OCI-LY7 (cell line): ENCODE data around the gene ZMYND15. TPM values are rescaled to one million over a fixed set of nuclear protein-coding genes. Genes with fewer than 3 reads are reported as not detected.

Source experiments
- BruUV-seq: library from RNA; stranded (reverse); fragments of 400-500 nt; replicated peaks from 2 replicates; lab custom pipeline; 2021; lab: Mats Ljungman, UMichigan
- CTCF ChIA-PET: fragments of 300-600 bp; sonication (Branson Sonifier 250); formaldehyde crosslinking; loops from one replicate; lab custom pipeline; 2022; ENCODE audit warnings: antibody characterized with exemption; ENCODE audit not compliant: unreplicated experiment; lab: Charles Lee
- POLR2A ChIA-PET: fragments of 300-600 bp; sonication (Branson Sonifier 250); formaldehyde crosslinking; loops from one replicate; lab custom pipeline; 2022; ENCODE audit warnings: antibody characterized with exemption; lab: Charles Lee
- DNase-seq: peaks from one replicate; pipeline ENCODE4 v3.0.0-alpha.2; 2015; ENCODE audit warnings: low spot score
- H2AFZ ChIP-seq: fragments of 200-600 bp; sonication (generic), shearing (Covaris generic); 2 replicates; pipeline ENCODE4 v1.6.1; 2014; ENCODE audit warnings: mild to moderate bottlenecking, antibody characterized with exemption, low read length, moderate library complexity
- H3K27ac ChIP-seq: fragments of 200-600 bp; sonication (generic); 2 replicates; pipeline ENCODE4 v1.5.1; 2014; ENCODE audit warnings: mixed run types, low read depth, mild to moderate bottlenecking, moderate library complexity, low read length, inconsistent platforms; ENCODE audit not compliant: poor library complexity, severe bottlenecking
- H3K36me3 ChIP-seq: fragments of 200-600 bp; sonication (generic); 2 replicates; pipeline ENCODE4 v1.6.1; 2014; ENCODE audit warnings: mild to moderate bottlenecking, antibody characterized with exemption, low read length, moderate library complexity, mixed read lengths; ENCODE audit not compliant: insufficient read depth
- H3K4me1 ChIP-seq: fragments of 200-600 bp; sonication (generic); 2 replicates; pipeline ENCODE4 v1.5.1; 2014; ENCODE audit warnings: mild to moderate bottlenecking, low read length; ENCODE audit not compliant: insufficient read depth, poor library complexity, severe bottlenecking
- H3K4me2 ChIP-seq: fragments of 200-600 bp; sonication (generic); 2 replicates; pipeline ENCODE4 v1.6.1; 2014; ENCODE audit warnings: mild to moderate bottlenecking, low read length
- H3K4me3 ChIP-seq: fragments of 200-600 bp; sonication (generic); 2 replicates; pipeline ENCODE4 v1.5.1; 2014; ENCODE audit warnings: mild to moderate bottlenecking, low read depth, low read length; ENCODE audit not compliant: poor library complexity, severe bottlenecking
- H3K79me2 ChIP-seq: fragments of 200-600 bp; sonication (generic); 2 replicates; pipeline ENCODE4 v1.6.1; 2016; ENCODE audit warnings: low read depth, mild to moderate bottlenecking, low read length, moderate library complexity, mixed read lengths; ENCODE audit not compliant: insufficient read depth
- H3K9me2 ChIP-seq: fragments of 200-600 bp; sonication (generic); 2 replicates; pipeline ENCODE4 v1.6.1; 2016; ENCODE audit warnings: mild to moderate bottlenecking, low read length, mixed read lengths; ENCODE audit not compliant: insufficient read depth
- H3K9me3 ChIP-seq: fragments of 200-600 bp; sonication (generic); 2 replicates; pipeline ENCODE4 v1.6.1; 2014; ENCODE audit warnings: mild to moderate bottlenecking, mixed run types, low read length, mixed read lengths
- H4K20me1 ChIP-seq: fragments of 200-600 bp; sonication (generic); 2 replicates; pipeline ENCODE4 v1.6.1; 2014; ENCODE audit warnings: mild to moderate bottlenecking, antibody characterized with exemption, low read length, moderate library complexity, mixed read lengths; ENCODE audit not compliant: insufficient read depth
- CTCF ChIP-seq: fragments of 200-600 bp; sonication (generic); conservative IDR thresholded peaks from 2 replicates; pipeline ENCODE4 v1.5.1; 2014; ENCODE audit warnings: mild to moderate bottlenecking, antibody characterized with exemption, low read length, moderate library complexity, mixed read lengths
- EZH2phosphoT487 ChIP-seq: fragments of 200-600 bp; sonication (generic); IDR thresholded peaks from 2 replicates; pipeline ENCODE4 v1.6.1; 2018; ENCODE audit warnings: low read depth, borderline replicate concordance, mild to moderate bottlenecking, mixed run types, antibody characterized with exemption, low read length, moderate library complexity, mixed read lengths
- intact Hi-C: fragments of 100-400 bp; cut with micrococcal nuclease; formaldehyde crosslinking; loops from one replicate; pipeline ENCODE4 v1.10.0; 2022; ENCODE audit not compliant: unreplicated experiment
- total RNA-seq, 2 experiments: library from RNA; depleted of rRNA in 1 of 2; stranded (reverse); fragments of >200 nt in 1 of 2; shearing (Covaris generic) in 1 of 2; gene quantifications; 2 replicates each; pipeline ENCODE4 v1.2.3, GENCODE V29; 2014 to 2022

Gene ZMYND15
- total RNA-seq, 2 experiments from 2014 or later = not detected

- Histone ChIP-seq H3K36me3 (no peaks in the 10 kb centered on the region), H3K4me3 (no peak overlapping the region), H3K27ac (no peak overlapping the region), H2AFZ (no peak overlapping the region), H3K9me3 (no peaks in the 10 kb centered on the region), H3K4me1 (peaks cover 4% of the 10 kb centered on the region), H3K9me2 (no peaks in the 10 kb centered on the region), H4K20me1 (no peaks in the 10 kb centered on the region), H3K79me2 (no peaks in the 10 kb centered on the region), H3K4me2 (no peak overlapping the region)
- intact Hi-C loops = no loop called here
- BruUV-seq = no TSS peak
- no peak for DNase-seq
- ChIA-PET POLR2A (no interaction called here), CTCF (no interaction called here)
- no peak for TF ChIP-seq CTCF
- no peak for TF ChIP-seq EZH2phosphoT487
These were observed 26.6 kb downstream of the ZMYND15 start for GRCh38 chr17:4766201-4766600.

GRCh38 chr17:4766723-4767122 is 27.1 kb downstream of the ZMYND15 start:
- ChIA-PET CTCF (no interaction called here), POLR2A (no interaction called here)
- no TSS peak for BruUV-seq
- Histone ChIP-seq H2AFZ (no peak overlapping the region), H4K20me1 (no peaks in the 10 kb centered on the region), H3K27ac (no peak overlapping the region), H3K4me2 (no peak overlapping the region), H3K36me3 (no peaks in the 10 kb centered on the region), H3K79me2 (no peaks in the 10 kb centered on the region), H3K9me2 (no peaks in the 10 kb centered on the region), H3K4me1 (peaks cover 4% of the 10 kb centered on the region), H3K9me3 (no peaks in the 10 kb centered on the region), H3K4me3 (no peak overlapping the region)
- TF ChIP-seq EZH2phosphoT487 = no peak
- no peak for TF ChIP-seq CTCF
- intact Hi-C loops = no loop called here
- DNase-seq = no peak

- H3K4me2 ChIP-seq = no peak overlapping the region
- no peaks in the 10 kb centered on the region for H4K20me1 ChIP-seq
- H3K9me2 ChIP-seq = no peaks in the 10 kb centered on the region
- POLR2A ChIA-PET = no interaction called here
- H3K4me3 ChIP-seq = no peak overlapping the region
- H2AFZ ChIP-seq = no peak overlapping the region
- no peak for DNase-seq
- H3K27ac ChIP-seq = no peak overlapping the region
- intact Hi-C loops = no loop called here
- H3K36me3 ChIP-seq = no peaks in the 10 kb centered on the region
- CTCF ChIA-PET = no interaction called here
- TF ChIP-seq EZH2phosphoT487 = no peak
- TF ChIP-seq CTCF = no peak
- H3K79me2 ChIP-seq = no peaks in the 10 kb centered on the region
- no peaks in the 10 kb centered on the region for H3K9me3 ChIP-seq
- no TSS peak for BruUV-seq
- peaks cover 4% of the 10 kb centered on the region for H3K4me1 ChIP-seq
These were observed 28.7 kb downstream of the ZMYND15 start for GRCh38 chr17:4768298-4768697.
